CD4-positive, alpha-beta T cell (primary cell): ENCODE measurements around the gene RAD51. TPM values are rescaled to one million over a fixed set of nuclear protein-coding genes. Genes with fewer than 3 reads are reported as not detected.

Experiments used
- ATAC-seq: fragments of 200-7000 bp; cut with Tn5 transposase; one replicate; pipeline ENCODE4 v1.10.0; 2022; ENCODE audit warnings: mild to moderate bottlenecking; ENCODE audit not compliant: poor library complexity
- CTCF ChIA-PET: fragments of 350-600 bp; sonication (Branson Sonifier 250); formaldehyde crosslinking; loops from one replicate; lab custom pipeline; 2021; ENCODE audit warnings: antibody characterized with exemption, inconsistent platforms; lab: Charles Lee
- POLR2A ChIA-PET: fragments of 350-600 bp; sonication (Branson Sonifier 250); formaldehyde crosslinking; loops from one replicate; lab custom pipeline; 2021; ENCODE audit warnings: antibody characterized with exemption, inconsistent platforms; lab: Charles Lee
- DNase-seq, 14 experiments: peaks; one replicate each; pipeline ENCODE4 v3.0.0-alpha.2; 2013 to 2020; ENCODE audit warnings: mixed read lengths in 2 of 14
- H3K27ac ChIP-seq, 2 donors: one replicate each; pipeline versions ENCODE4 v1.5.1 to v1.7.0; 2013; ENCODE audit warnings: low read length in 2 of 2, low read depth in 1 of 2, mild to moderate bottlenecking in 1 of 2
- H3K27me3 ChIP-seq, 2 experiments: 1 replicate in 1 of 2; 2 replicates in 1 of 2; pipeline versions ENCODE4 v1.6.1 to v1.7.0; 2013; ENCODE audit warnings: low read length in 2 of 2, control low read depth in 1 of 2, mild to moderate bottlenecking in 1 of 2, moderate library complexity in 1 of 2; ENCODE audit not compliant: insufficient read depth in 2 of 2, control insufficient read depth in 1 of 2
- H3K36me3 ChIP-seq: one replicate; pipeline ENCODE4 v1.6.1; 2013; ENCODE audit warnings: low read length, control low read depth; ENCODE audit not compliant: insufficient read depth
- H3K4me1 ChIP-seq: one replicate; pipeline ENCODE4 v1.6.1; 2013; ENCODE audit warnings: low read length, control low read depth; ENCODE audit not compliant: insufficient read depth
- H3K4me3 ChIP-seq: one replicate; pipeline ENCODE4 v1.5.1; 2013; ENCODE audit warnings: mild to moderate bottlenecking, low read length, moderate library complexity
- H3K9me3 ChIP-seq, 2 experiments: 1 replicate in 1 of 2; 2 replicates in 1 of 2; pipeline versions ENCODE4 v1.6.1 to v1.7.0; 2013; ENCODE audit warnings: low read length in 2 of 2, mild to moderate bottlenecking in 2 of 2, control low read depth in 1 of 2, moderate library complexity in 1 of 2; ENCODE audit not compliant: control insufficient read depth in 1 of 2, insufficient read depth in 1 of 2
- H3K27ac Mint-ChIP-seq: one replicate; pipeline ENCODE4 v1.8.0; 2020; ENCODE audit warnings: mixed read lengths
- H3K27me3 Mint-ChIP-seq: one replicate; pipeline ENCODE4 v1.8.0; 2021; ENCODE audit warnings: mixed read lengths
- H3K36me3 Mint-ChIP-seq: one replicate; pipeline ENCODE4 v1.8.0; 2021; ENCODE audit warnings: low read depth, mixed read lengths
- H3K4me1 Mint-ChIP-seq: one replicate; pipeline ENCODE4 v1.8.0; 2021; ENCODE audit warnings: low read depth, mixed read lengths
- H3K4me3 Mint-ChIP-seq: one replicate; pipeline ENCODE4 v1.8.0; 2020; ENCODE audit warnings: mild to moderate bottlenecking, mixed read lengths
- H3K9me3 Mint-ChIP-seq: one replicate; pipeline ENCODE4 v1.8.0; 2020; ENCODE audit warnings: mixed read lengths
- intact Hi-C, 2 experiments: fragments of 100-400 bp; cut with DNase I in 1 of 2; cut with micrococcal nuclease in 1 of 2; formaldehyde crosslinking; loops; one replicate each; pipeline versions ENCODE4 v1.15.1 to v1.9.0; 2023 to 2025; cut with DNase I, micrococcal nuclease
- total RNA-seq, 174 experiments: library from RNA in 2 of 174; stranded (reverse) in 2 of 174; gene quantifications; one replicate each; pipeline ENCODE4 v1.2.3 and lab custom pipeline; 2021 to 2026
- TF ChIP-seq, protein P1 (sequence below): fragments of 200-600 bp; IDR thresholded peaks from one replicate; pipeline ENCODE4 v1.8.0; 2022; ENCODE audit warnings: antibody characterized with exemption, mild to moderate bottlenecking

The RAD51 gene
- total RNA-seq, 2 experiments from 2014 or later, result 0.64 to 1.5 TPM

DNA sequence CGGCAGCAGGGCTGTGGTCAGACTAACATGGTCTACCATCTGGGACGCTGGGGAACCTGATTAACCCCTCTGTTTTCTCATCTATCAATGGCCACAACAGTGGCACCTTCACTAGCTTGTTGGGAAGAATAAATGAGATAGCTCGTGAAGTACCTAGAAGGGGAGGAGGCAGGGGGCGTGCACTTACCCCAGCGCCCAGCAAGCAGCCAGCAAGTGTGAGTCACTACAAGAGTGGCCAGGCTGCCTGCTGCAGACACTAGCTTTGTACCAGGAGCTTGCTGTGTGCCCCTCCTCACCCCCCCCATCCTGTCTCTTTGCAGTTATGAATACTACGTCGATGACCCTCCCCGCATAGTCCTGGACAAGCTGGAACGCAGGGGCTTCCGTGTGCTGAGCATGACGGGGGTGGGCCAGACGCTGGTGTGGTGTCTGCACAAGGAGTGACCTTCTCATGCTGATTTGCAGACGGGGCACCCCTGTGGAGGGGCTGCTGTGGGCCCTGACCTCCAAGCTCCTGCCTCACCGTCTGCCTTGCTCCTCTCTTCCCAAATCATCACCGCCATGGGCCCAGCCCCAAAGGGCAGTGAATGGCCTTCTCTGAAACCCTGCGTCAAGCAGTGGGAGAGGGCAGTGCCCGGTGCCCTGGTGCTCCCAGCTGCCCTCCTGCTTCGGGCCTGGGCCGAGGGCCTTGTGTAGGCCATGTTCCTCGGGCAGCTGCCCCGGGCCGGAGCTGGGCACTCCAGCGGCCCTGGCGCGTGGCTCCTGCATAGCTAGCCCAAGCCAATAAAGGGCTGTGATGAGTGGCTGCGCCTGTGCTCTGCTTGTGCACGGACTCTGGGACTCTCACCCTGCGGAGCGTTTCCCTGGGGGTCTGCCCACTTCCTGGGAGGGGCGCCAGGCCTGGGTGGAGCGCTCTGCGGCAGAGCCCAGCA, 72.2 kb downstream of the RAD51 start:
- Histone ChIP-seq H3K4me3 (no peak overlapping the region), H3K9me3 (no peaks in the 10 kb centered on the region), H3K4me1 (peaks cover 57% of the 10 kb centered on the region), H3K27ac (no peak overlapping the region), H3K36me3 (peaks cover 24% of the 10 kb centered on the region), H3K27me3 (no peaks in the 10 kb centered on the region)
- ChIA-PET CTCF (no interaction called here), POLR2A (interaction anchor here (1.4 kb wide), 1 partner anchor 73 kb away, joined by 4 read pairs; the partner anchor contains the start of gene RAD51)
- Mint-ChIP-seq H3K36me3 (peaks cover 25% of the 10 kb centered on the region), H3K27me3 (no peaks in the 10 kb centered on the region), H3K4me1 (peaks cover 43% of the 10 kb centered on the region), H3K27ac (no peak overlapping the region), H3K9me3 (no peaks in the 10 kb centered on the region), H3K4me3 (no peak overlapping the region)
- DNase-seq, result no peak
- intact Hi-C loops, result loop anchor here (5.0 to 10.0 kb wide), 3 partner anchors 75 to 348 kb away; partner anchors contain the start of genes INO80 (in 1 of the 2) and KNL1 (in 1 of the 2)
- TF ChIP-seq, protein P1, sequence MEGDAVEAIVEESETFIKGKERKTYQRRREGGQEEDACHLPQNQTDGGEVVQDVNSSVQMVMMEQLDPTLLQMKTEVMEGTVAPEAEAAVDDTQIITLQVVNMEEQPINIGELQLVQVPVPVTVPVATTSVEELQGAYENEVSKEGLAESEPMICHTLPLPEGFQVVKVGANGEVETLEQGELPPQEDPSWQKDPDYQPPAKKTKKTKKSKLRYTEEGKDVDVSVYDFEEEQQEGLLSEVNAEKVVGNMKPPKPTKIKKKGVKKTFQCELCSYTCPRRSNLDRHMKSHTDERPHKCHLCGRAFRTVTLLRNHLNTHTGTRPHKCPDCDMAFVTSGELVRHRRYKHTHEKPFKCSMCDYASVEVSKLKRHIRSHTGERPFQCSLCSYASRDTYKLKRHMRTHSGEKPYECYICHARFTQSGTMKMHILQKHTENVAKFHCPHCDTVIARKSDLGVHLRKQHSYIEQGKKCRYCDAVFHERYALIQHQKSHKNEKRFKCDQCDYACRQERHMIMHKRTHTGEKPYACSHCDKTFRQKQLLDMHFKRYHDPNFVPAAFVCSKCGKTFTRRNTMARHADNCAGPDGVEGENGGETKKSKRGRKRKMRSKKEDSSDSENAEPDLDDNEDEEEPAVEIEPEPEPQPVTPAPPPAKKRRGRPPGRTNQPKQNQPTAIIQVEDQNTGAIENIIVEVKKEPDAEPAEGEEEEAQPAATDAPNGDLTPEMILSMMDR, result no peak
- no peak for ATAC-seq

DNA sequence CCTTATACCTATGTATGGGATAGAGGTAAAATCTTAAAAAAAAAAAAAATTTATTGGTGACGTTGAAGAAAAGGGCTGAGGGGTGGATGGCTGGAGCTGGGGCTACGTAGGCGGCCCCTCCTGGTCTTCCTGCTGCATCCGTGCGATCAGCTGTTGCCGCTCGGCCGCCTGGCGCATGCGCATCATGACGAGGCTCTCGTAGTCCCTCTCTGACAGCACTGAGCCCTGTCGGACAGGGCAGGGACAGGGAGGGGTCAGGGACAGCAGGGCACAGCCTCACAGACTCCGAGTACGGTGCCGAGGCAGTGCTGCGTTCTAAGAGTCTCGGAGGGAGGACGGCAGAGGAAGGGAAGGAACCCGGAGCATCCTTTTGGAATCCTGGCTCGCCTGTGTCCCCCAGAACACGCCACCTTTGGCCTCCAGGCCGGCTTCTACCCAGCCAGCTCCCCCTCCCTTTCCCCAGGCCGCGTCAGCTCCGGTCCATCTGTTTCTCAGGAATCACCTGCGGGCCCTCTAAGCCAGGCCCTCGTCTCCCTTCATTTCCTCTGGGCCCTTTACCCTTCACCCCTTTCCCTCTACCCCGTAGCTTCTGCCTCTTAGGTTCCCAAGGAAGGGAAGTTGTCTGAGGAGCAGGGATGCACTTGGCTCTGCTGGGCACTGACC, 73.0 kb downstream of the RAD51 start:
- Histone ChIP-seq H3K4me3 (no peak overlapping the region), H3K4me1 (peaks cover 52% of the 10 kb centered on the region), H3K36me3 (peaks cover 24% of the 10 kb centered on the region), H3K27me3 (no peaks in the 10 kb centered on the region), H3K9me3 (no peaks in the 10 kb centered on the region), H3K27ac (no peak overlapping the region)
- H3K4me1 Mint-ChIP-seq, result peaks cover 43% of the 10 kb centered on the region
- ChIA-PET CTCF (interaction anchor here (4.4 kb wide), 1 partner anchor 14 kb away, joined by 19 read pairs; no protein-coding TSS in a partner anchor), POLR2A (interaction anchor here (1.4 to 1.9 kb wide), 2 partner anchors 13 to 73 kb away, joined by 4 to 5 read pairs; partner anchors contain the start of genes RAD51 and RMDN3)
- DNase-seq (no peak), ATAC-seq (no peak)
- intact Hi-C loops, result loop anchor here (5.0 to 10.0 kb wide), 3 partner anchors 76 to 347 kb away; partner anchors contain the start of genes INO80 (in 1 of the 2) and KNL1 (in 1 of the 2)
- no peaks in the 10 kb centered on the region for H3K9me3 Mint-ChIP-seq
- H3K27ac Mint-ChIP-seq, result peak overlapping the region; percentile 89
- no peaks in the 10 kb centered on the region for H3K27me3 Mint-ChIP-seq
- H3K4me3 Mint-ChIP-seq, result no peak overlapping the region
- peaks cover 27% of the 10 kb centered on the region for H3K36me3 Mint-ChIP-seq
- TF ChIP-seq, protein P1, result no peak
